GM12878 (cell line): ENCODE data around the gene GNPNAT1. TPM values are rescaled to one million over a fixed set of nuclear protein-coding genes. Genes with fewer than 3 reads are reported as not detected.

Experiments
- ATAC-seq: fragments of 200-7000 bp; cut with Tn5 transposase; 3 replicates; pipeline ENCODE4 v1.9.1; 2020; ENCODE audit warnings: mild to moderate bottlenecking, moderate library complexity
- BruUV-seq: library from RNA; stranded (reverse); fragments of 400-500 nt; replicated peaks from 2 replicates; lab custom pipeline; 2021; lab: Mats Ljungman, UMichigan
- CTCF ChIA-PET: fragments of 300-600 bp; sonication (Branson Sonifier 250); formaldehyde crosslinking; extraction: SDS; loops from one replicate; lab custom pipeline; 2021; ENCODE audit warnings: inconsistent platforms; lab: Yijun Ruan, JAX
- POLR2A ChIA-PET: fragments of 350-600 bp; formaldehyde crosslinking; extraction: SDS; loops from one replicate; lab custom pipeline; 2021; ENCODE audit warnings: inconsistent platforms; lab: Charles Lee
- RAD21 ChIA-PET: fragments of 300-600 bp; sonication (Branson Sonifier 250); formaldehyde crosslinking; loops from one replicate; lab custom pipeline; 2023; ENCODE audit warnings: antibody characterized with exemption; ENCODE audit not compliant: unreplicated experiment; lab: Charles Lee
- SMC1A ChIA-PET: fragments of 300-600 bp; sonication (Branson Sonifier 250); formaldehyde crosslinking; loops from one replicate; lab custom pipeline; 2023; ENCODE audit not compliant: unreplicated experiment, uncharacterized antibody; lab: Charles Lee
- DNase-seq: peaks from one replicate; pipeline ENCODE4 v3.0.0-alpha.2; 2011; ENCODE audit warnings: low read depth, low spot score
- FAIRE-seq: peaks from 3 replicates; lab custom pipeline; 2011; peaks lifted over from hg19 to GRCh38; lab: Jason Lieb, UNC
- H2AFZ ChIP-seq: 2 replicates; pipeline ENCODE4 v1.6.0; 2011; ENCODE audit warnings: low read depth, low read length, control low read depth; ENCODE audit not compliant: control insufficient read depth
- H3K27ac ChIP-seq: 2 replicates; pipeline ENCODE4 v1.5.1; 2011; ENCODE audit warnings: control low read depth; ENCODE audit not compliant: control insufficient read depth, insufficient read depth
- H3K27me3 ChIP-seq, 2 experiments: replicated peaks in 1 of 2; 2 replicates each; pipeline versions ENCODE4 v1.6.0 to v1.6.1; 2011; ENCODE audit warnings: low read length in 1 of 2; ENCODE audit not compliant: control insufficient read depth in 2 of 2, insufficient read depth in 2 of 2
- H3K36me3 ChIP-seq, 2 experiments: 2 replicates each; pipeline ENCODE4 v1.5.1; 2011; ENCODE audit warnings: low read length in 1 of 2; ENCODE audit not compliant: control insufficient read depth in 2 of 2, insufficient read depth in 2 of 2
- H3K4me1 ChIP-seq: 2 replicates; pipeline ENCODE4 v1.6.1; 2011; ENCODE audit warnings: mild to moderate bottlenecking, low read length, moderate library complexity, mixed read lengths; ENCODE audit not compliant: control insufficient read depth, insufficient read depth
- H3K4me2 ChIP-seq: 2 replicates; pipeline ENCODE4 v1.6.0; 2011; ENCODE audit warnings: control low read depth; ENCODE audit not compliant: control insufficient read depth, insufficient read depth
- H3K4me3 ChIP-seq: fragments of 200-600 bp; sonication (generic); 2 replicates; pipeline ENCODE4 v1.5.1; 2016
- H3K79me2 ChIP-seq: 2 replicates; pipeline ENCODE4 v1.6.0; 2011; ENCODE audit warnings: low read length; ENCODE audit not compliant: control insufficient read depth, insufficient read depth
- H3K9ac ChIP-seq: 2 replicates; pipeline ENCODE4 v1.8.0; 2011; ENCODE audit warnings: low read length, control low read depth, mixed read lengths; ENCODE audit not compliant: control insufficient read depth, insufficient read depth
- H3K9me3 ChIP-seq: replicated peaks from 3 replicates; pipeline ENCODE4 v1.5.1; 2011; ENCODE audit warnings: mild to moderate bottlenecking, low read length; ENCODE audit not compliant: control insufficient read depth, insufficient read depth
- H4K20me1 ChIP-seq: 2 replicates; pipeline ENCODE4 v1.6.0; 2011; ENCODE audit not compliant: control insufficient read depth, insufficient read depth
- CEBPZ ChIP-seq: fragments of 150-350 bp; IDR thresholded peaks from 2 replicates; pipeline ENCODE4 v1.6.1; 2016; ENCODE audit warnings: low read depth, low read length
- JUND ChIP-seq: IDR thresholded peaks from 2 replicates; pipeline ENCODE4 v1.6.1; 2012; ENCODE audit warnings: low read depth, mild to moderate bottlenecking, low read length, improper control_type of control experiment, moderate library complexity
- KDM1A ChIP-seq: fragments of 200-600 bp; sonication (generic); IDR thresholded peaks from 2 replicates; pipeline ENCODE4 v1.6.1; 2016; ENCODE audit warnings: borderline replicate concordance
- MTA2 ChIP-seq: fragments of 450-650 bp; IDR thresholded peaks from 2 replicates; pipeline ENCODE4 v1.6.1; 2016; ENCODE audit warnings: low read depth, mild to moderate bottlenecking, moderate library complexity
- MYB ChIP-seq: fragments of 150-350 bp; IDR thresholded peaks from 2 replicates; pipeline ENCODE4 v1.6.1; 2014; ENCODE audit warnings: mild to moderate bottlenecking, low read depth, low read length, borderline replicate concordance
- SPI1 ChIP-seq: IDR thresholded peaks from 2 replicates; pipeline ENCODE4 v1.6.1; 2011; ENCODE audit warnings: low read depth, mild to moderate bottlenecking, low read length, moderate library complexity, borderline replicate concordance; ENCODE audit not compliant: insufficient read depth
- SREBF2 ChIP-seq: IDR thresholded peaks from 2 replicates; pipeline ENCODE4 v1.6.1; 2012; ENCODE audit warnings: mild to moderate bottlenecking, low read length
- SRF ChIP-seq, 2 experiments: IDR thresholded peaks; 2 replicates each; pipeline ENCODE4 v1.6.1; 2011; ENCODE audit warnings: low read depth in 2 of 2, low read length in 2 of 2, mild to moderate bottlenecking in 1 of 2, moderate library complexity in 1 of 2
- SUZ12 ChIP-seq: fragments of 200-600 bp; sonication (generic); IDR thresholded peaks from one replicate; pipeline ENCODE4 v1.6.1; 2018; ENCODE audit warnings: antibody characterized with exemption, mild to moderate bottlenecking; ENCODE audit not compliant: unreplicated experiment
- TCF3 ChIP-seq: IDR thresholded peaks from 2 replicates; pipeline ENCODE4 v1.6.1; 2012; ENCODE audit warnings: low read depth, mild to moderate bottlenecking, low read length, borderline replicate concordance; ENCODE audit not compliant: insufficient read depth
- ZNF687 ChIP-seq: fragments of 450-650 bp; IDR thresholded peaks from 2 replicates; pipeline ENCODE4 v1.6.1; 2017; ENCODE audit warnings: mild to moderate bottlenecking, moderate library complexity
- WGBS: methylation state at CpG from one replicate; pipeline ENCODE4 v1.1.6; 2016; ENCODE audit warnings: low lambda C conversion rate; ENCODE audit not compliant: insufficient replicate concordance, insufficient coverage; ENCODE audit errors: missing lambda C conversion rate; 5-methylcytosine and 5-hydroxymethylcytosine counted together
- in situ Hi-C: fragments of 300-500 bp; cut with MboI; formaldehyde crosslinking; loops from 9 replicates; pipeline ENCODE4 v1.14.3; 2018; ENCODE audit warnings: mixed read lengths
- intact Hi-C: fragments of 100-400 bp; cut with micrococcal nuclease; formaldehyde crosslinking; loops from one replicate; pipeline ENCODE4 v1.14.2; 2022; ENCODE audit not compliant: unreplicated experiment
- polyA plus RNA-seq, 11 experiments: library from polyadenylated mRNA; depleted of rRNA in 4 of 11; unstranded in 6 of 11; stranded (reverse) in 5 of 11; fragments of >200 nt; fragmentation: Nextera tagmentation in 4 of 11; fragmentation: Illumina TruSeq in 1 of 11; extraction: Ambion mirVana in 4 of 11; extraction: Trizol in 1 of 11; gene quantifications; 1 replicate in 1 of 11; 2 replicates in 10 of 11; pipeline versions ENCODE4 v1.2.1 to v1.2.3, GENCODE V29; 2011 to 2016; ENCODE audit warnings: inconsistent platforms in 2 of 11, missing spikeins in 2 of 11, low read depth in 1 of 11
- total RNA-seq, 4 experiments: library from RNA; depleted of rRNA in 3 of 4; stranded (reverse); fragments of >200 nt in 3 of 4; fragmentation: Illumina TruSeq in 1 of 4; extraction: Trizol in 1 of 4; gene quantifications; 2 replicates each; pipeline versions ENCODE4 v1.2.1 to v1.2.3, GENCODE V29; 2013 to 2021
- TF ChIP-seq, protein P1 (sequence below): fragments of 150-350 bp; IDR thresholded peaks from 2 replicates; pipeline ENCODE4 v1.6.1; 2014; ENCODE audit warnings: mild to moderate bottlenecking, low read depth, low read length

The GNPNAT1 gene
- total and polyA plus RNA-seq, 10 of the 15 experiments (the other 5 are each of a cell fraction or from before 2014, with no cell fraction given): 18.9 to 52.6 (median 28.2) TPM

DNA sequence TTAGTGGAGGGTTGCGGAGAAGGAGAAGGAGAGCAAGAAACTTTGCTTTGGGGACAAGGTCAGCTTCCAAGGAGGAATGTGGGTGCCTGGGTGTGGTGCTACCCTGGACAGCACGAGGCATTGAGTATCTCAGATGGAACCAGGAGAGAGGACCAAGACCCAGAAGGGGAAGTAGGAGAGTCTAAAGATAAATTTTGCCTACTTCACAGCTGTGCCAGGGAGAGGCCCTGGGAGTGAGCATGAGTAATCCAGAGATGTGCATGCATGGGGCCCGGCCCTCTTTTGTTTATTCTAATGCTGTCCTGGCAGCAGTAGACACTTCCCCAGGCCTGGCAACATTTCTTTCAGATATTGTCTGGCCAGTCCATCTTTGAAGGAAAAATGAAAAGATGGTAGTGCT is 49.5 kb upstream of the GNPNAT1 start:
- H3K4me2 ChIP-seq: no peak overlapping the region
- RAD21 ChIA-PET: interaction anchor here (1.0 to 1.5 kb wide), 2 partner anchors 16 to 113 kb away, joined by 4 read pairs; no protein-coding TSS in a partner anchor
- no peak overlapping the region for H3K9ac ChIP-seq
- intact Hi-C loops (no loop called here), in situ Hi-C loops (no loop called here)
- no peaks in the 10 kb centered on the region for H3K9me3 ChIP-seq
- H2AFZ ChIP-seq: no peak overlapping the region
- POLR2A ChIA-PET: no interaction called here
- no peaks in the 10 kb centered on the region for H4K20me1 ChIP-seq
- H3K27ac ChIP-seq: no peak overlapping the region
- H3K27me3 ChIP-seq: no peaks in the 10 kb centered on the region
- FAIRE-seq: no peak
- H3K4me3 ChIP-seq: no peak overlapping the region
- DNase-seq: no peak
- H3K79me2 ChIP-seq: no peaks in the 10 kb centered on the region
- H3K4me1 ChIP-seq: no peaks in the 10 kb centered on the region
- CTCF ChIA-PET: interaction anchor here (0.9 to 2.0 kb wide), 5 partner anchors 12 to 120 kb away, joined by 3 to 5 read pairs (median 5); no protein-coding TSS in a partner anchor
- no peaks in the 10 kb centered on the region for H3K36me3 ChIP-seq
- no TSS peak for BruUV-seq
- SMC1A ChIA-PET: interaction anchor here (1.4 to 3.3 kb wide), 3 partner anchors 9 to 120 kb away, joined by 3 to 17 read pairs (median 5); no protein-coding TSS in a partner anchor
- 30% methylated on average over 3 of the region's 3 CpGs for WGBS
- TF ChIP-seq CEBPZ: no peak
- no peak for TF ChIP-seq TCF3
- TF ChIP-seq, protein P1, sequence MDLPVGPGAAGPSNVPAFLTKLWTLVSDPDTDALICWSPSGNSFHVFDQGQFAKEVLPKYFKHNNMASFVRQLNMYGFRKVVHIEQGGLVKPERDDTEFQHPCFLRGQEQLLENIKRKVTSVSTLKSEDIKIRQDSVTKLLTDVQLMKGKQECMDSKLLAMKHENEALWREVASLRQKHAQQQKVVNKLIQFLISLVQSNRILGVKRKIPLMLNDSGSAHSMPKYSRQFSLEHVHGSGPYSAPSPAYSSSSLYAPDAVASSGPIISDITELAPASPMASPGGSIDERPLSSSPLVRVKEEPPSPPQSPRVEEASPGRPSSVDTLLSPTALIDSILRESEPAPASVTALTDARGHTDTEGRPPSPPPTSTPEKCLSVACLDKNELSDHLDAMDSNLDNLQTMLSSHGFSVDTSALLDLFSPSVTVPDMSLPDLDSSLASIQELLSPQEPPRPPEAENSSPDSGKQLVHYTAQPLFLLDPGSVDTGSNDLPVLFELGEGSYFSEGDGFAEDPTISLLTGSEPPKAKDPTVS: no peak
- no peak for TF ChIP-seq JUND
- TF ChIP-seq SUZ12: no peak
- no peak for TF ChIP-seq MTA2
- no peak for TF ChIP-seq SPI1
- TF ChIP-seq MYB: no peak
- no peak for TF ChIP-seq KDM1A
- no peak for TF ChIP-seq SREBF2
- TF ChIP-seq ZNF687: no peak
- TF ChIP-seq SRF (IDR thresholded peaks at IDR 0.05; ENCODE audit: low read depth in 2 of 2, low read length in 2 of 2): no peak
- peak; percentile 64 for ATAC-seq
